GM23338 (cell line): ENCODE measurements around the gene NINL. TPM values are rescaled to one million over a fixed set of nuclear protein-coding genes. Genes with fewer than 3 reads are reported as not detected.

Experiments
- CREB1 ChIP-seq: fragments of 250-450 bp; sonication (Bioruptor Pico); IDR thresholded peaks from 2 replicates; pipeline ENCODE4 v1.5.0; 2020; ENCODE audit warnings: low read depth, mild to moderate bottlenecking, moderate library complexity
- NANOG ChIP-seq: IDR thresholded peaks from 2 replicates; pipeline ENCODE4 v1.6.1; 2016; ENCODE audit warnings: antibody characterized with exemption, borderline replicate concordance
- POLR2AphosphoS5 ChIP-seq: IDR thresholded peaks from 2 replicates; pipeline ENCODE4 v1.6.1; 2016; ENCODE audit warnings: antibody characterized with exemption, low read depth
- ZNF331 ChIP-seq: fragments of 250-450 bp; sonication (Bioruptor Pico); IDR thresholded peaks from 2 replicates; pipeline ENCODE4 v1.5.0; 2020; ENCODE audit warnings: low read depth, mild to moderate bottlenecking, moderate library complexity
- polyA plus RNA-seq: library from polyadenylated mRNA; unstranded; fragments of >200 nt; fragmentation: Nextera tagmentation; extraction: Ambion mirVana; gene quantifications from 2 replicates; pipeline ENCODE4 v1.2.1, GENCODE V29; 2016
- total RNA-seq: library from RNA; depleted of rRNA; stranded (reverse); fragments of >200 nt; shearing (Covaris generic); gene quantifications from 2 replicates; pipeline ENCODE4 v1.2.3, GENCODE V29; 2014
- TF ChIP-seq, protein P1 (sequence below): fragments of 250-450 bp; sonication (Bioruptor Pico); IDR thresholded peaks from 2 replicates; pipeline ENCODE4 v1.5.0; 2020; ENCODE audit warnings: mild to moderate bottlenecking, moderate library complexity
- TF ChIP-seq, protein P2 (sequence below): IDR thresholded peaks from one replicate; pipeline ENCODE4 v1.6.1; 2018; ENCODE audit warnings: antibody characterized with exemption; ENCODE audit not compliant: unreplicated experiment
- TF ChIP-seq, protein P3 (sequence below): IDR thresholded peaks from 2 replicates; pipeline ENCODE4 v1.6.1; 2016; ENCODE audit warnings: antibody characterized with exemption

Gene NINL
- total and polyA plus RNA-seq, 2 experiments from 2014 or later = 18.0 to 31.2 TPM

DNA sequence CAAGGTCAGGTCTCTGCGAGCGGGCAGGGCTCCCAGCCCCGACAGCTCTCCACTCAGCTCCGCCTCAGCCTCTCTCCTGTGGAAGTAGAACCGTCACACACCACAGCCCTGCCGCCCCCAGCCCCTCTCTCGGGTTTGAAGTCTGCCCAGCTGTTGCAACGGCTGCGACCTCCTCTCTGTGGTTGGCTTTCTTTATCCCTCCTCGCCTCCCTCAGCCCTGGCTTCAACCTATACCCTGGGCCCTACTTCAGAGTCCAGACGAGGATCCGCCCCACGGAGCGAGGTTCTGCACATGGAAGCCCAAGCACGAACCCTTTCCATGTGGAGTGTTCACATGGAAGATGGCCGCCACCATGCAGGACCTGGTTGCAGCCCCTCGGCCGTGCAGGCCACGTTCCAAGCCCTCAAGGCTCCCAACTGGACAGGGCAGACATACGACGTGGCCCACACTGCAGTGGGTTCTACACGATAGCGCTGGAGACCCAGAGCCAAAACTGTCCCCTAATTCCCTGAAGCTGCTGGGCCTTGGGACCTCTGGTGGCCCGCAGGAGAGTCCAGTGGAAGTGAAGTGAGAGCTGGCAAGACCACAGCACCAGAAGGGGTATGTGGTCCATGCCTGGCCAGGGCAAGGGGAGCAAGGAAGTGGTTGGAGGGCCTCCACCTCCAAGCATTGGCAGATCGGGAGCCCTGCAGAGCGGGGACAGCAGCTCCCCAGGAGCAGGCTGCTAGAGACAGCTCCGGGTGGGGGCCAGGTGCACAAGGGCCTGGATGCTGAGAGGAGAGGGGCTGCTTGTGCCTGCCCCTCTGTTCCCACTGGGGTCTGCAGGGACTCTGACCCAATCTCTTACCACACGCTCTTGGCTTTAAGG lies 108.1 kb downstream of the NINL start (continued):
- TF ChIP-seq, protein P1, sequence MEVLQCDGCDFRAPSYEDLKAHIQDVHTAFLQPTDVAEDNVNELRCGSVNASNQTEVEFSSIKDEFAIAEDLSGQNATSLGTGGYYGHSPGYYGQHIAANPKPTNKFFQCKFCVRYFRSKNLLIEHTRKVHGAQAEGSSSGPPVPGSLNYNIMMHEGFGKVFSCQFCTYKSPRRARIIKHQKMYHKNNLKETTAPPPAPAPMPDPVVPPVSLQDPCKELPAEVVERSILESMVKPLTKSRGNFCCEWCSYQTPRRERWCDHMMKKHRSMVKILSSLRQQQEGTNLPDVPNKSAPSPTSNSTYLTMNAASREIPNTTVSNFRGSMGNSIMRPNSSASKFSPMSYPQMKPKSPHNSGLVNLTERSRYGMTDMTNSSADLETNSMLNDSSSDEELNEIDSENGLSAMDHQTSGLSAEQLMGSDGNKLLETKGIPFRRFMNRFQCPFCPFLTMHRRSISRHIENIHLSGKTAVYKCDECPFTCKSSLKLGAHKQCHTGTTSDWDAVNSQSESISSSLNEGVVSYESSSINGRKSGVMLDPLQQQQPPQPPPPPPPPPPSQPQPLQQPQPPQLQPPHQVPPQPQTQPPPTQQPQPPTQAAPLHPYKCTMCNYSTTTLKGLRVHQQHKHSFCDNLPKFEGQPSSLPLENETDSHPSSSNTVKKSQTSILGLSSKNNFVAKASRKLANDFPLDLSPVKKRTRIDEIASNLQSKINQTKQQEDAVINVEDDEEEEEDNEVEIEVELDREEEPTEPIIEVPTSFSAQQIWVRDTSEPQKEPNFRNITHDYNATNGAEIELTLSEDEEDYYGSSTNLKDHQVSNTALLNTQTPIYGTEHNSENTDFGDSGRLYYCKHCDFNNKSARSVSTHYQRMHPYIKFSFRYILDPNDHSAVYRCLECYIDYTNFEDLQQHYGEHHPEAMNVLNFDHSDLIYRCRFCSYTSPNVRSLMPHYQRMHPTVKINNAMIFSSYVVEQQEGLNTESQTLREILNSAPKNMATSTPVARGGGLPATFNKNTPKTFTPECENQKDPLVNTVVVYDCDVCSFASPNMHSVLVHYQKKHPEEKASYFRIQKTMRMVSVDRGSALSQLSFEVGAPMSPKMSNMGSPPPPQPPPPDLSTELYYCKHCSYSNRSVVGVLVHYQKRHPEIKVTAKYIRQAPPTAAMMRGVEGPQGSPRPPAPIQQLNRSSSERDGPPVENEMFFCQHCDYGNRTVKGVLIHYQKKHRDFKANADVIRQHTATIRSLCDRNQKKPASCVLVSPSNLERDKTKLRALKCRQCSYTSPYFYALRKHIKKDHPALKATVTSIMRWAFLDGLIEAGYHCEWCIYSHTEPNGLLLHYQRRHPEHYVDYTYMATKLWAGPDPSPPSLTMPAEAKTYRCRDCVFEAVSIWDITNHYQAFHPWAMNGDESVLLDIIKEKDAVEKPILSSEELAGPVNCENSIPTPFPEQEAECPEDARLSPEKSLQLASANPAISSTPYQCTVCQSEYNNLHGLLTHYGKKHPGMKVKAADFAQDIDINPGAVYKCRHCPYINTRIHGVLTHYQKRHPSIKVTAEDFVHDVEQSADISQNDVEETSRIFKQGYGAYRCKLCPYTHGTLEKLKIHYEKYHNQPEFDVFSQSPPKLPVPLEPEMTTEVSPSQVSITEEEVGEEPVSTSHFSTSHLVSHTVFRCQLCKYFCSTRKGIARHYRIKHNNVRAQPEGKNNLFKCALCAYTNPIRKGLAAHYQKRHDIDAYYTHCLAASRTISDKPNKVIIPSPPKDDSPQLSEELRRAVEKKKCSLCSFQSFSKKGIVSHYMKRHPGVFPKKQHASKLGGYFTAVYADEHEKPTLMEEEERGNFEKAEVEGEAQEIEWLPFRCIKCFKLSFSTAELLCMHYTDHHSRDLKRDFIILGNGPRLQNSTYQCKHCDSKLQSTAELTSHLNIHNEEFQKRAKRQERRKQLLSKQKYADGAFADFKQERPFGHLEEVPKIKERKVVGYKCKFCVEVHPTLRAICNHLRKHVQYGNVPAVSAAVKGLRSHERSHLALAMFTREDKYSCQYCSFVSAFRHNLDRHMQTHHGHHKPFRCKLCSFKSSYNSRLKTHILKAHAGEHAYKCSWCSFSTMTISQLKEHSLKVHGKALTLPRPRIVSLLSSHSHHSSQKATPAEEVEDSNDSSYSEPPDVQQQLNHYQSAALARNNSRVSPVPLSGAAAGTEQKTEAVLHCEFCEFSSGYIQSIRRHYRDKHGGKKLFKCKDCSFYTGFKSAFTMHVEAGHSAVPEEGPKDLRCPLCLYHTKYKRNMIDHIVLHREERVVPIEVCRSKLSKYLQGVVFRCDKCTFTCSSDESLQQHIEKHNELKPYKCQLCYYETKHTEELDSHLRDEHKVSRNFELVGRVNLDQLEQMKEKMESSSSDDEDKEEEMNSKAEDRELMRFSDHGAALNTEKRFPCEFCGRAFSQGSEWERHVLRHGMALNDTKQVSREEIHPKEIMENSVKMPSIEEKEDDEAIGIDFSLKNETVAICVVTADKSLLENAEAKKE = no peak
- TF ChIP-seq POLR2AphosphoS5 = no peak
- no peak for TF ChIP-seq CREB1 (CRISPR knock-in tag)
- TF ChIP-seq, protein P2, sequence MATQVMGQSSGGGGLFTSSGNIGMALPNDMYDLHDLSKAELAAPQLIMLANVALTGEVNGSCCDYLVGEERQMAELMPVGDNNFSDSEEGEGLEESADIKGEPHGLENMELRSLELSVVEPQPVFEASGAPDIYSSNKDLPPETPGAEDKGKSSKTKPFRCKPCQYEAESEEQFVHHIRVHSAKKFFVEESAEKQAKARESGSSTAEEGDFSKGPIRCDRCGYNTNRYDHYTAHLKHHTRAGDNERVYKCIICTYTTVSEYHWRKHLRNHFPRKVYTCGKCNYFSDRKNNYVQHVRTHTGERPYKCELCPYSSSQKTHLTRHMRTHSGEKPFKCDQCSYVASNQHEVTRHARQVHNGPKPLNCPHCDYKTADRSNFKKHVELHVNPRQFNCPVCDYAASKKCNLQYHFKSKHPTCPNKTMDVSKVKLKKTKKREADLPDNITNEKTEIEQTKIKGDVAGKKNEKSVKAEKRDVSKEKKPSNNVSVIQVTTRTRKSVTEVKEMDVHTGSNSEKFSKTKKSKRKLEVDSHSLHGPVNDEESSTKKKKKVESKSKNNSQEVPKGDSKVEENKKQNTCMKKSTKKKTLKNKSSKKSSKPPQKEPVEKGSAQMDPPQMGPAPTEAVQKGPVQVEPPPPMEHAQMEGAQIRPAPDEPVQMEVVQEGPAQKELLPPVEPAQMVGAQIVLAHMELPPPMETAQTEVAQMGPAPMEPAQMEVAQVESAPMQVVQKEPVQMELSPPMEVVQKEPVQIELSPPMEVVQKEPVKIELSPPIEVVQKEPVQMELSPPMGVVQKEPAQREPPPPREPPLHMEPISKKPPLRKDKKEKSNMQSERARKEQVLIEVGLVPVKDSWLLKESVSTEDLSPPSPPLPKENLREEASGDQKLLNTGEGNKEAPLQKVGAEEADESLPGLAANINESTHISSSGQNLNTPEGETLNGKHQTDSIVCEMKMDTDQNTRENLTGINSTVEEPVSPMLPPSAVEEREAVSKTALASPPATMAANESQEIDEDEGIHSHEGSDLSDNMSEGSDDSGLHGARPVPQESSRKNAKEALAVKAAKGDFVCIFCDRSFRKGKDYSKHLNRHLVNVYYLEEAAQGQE = no peak
- no peak for TF ChIP-seq ZNF331 (CRISPR knock-in tag)
- no peak for TF ChIP-seq NANOG
- TF ChIP-seq, protein P3, sequence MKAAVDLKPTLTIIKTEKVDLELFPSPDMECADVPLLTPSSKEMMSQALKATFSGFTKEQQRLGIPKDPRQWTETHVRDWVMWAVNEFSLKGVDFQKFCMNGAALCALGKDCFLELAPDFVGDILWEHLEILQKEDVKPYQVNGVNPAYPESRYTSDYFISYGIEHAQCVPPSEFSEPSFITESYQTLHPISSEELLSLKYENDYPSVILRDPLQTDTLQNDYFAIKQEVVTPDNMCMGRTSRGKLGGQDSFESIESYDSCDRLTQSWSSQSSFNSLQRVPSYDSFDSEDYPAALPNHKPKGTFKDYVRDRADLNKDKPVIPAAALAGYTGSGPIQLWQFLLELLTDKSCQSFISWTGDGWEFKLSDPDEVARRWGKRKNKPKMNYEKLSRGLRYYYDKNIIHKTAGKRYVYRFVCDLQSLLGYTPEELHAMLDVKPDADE = no peak
